GM23248 (cell line): Measurements from ENCODE around the gene LIX1. TPM values are rescaled to one million over a fixed set of nuclear protein-coding genes. Genes with fewer than 3 reads are reported as not detected.

Experiments used
- DNase-seq: peaks from one replicate; pipeline ENCODE4 v3.0.0-alpha.2; 2015
- H2AFZ ChIP-seq: fragments of 200-600 bp; sonication (generic); 2 replicates; pipeline ENCODE4 v1.6.1; 2016; ENCODE audit warnings: antibody characterized with exemption
- H3F3A ChIP-seq: fragments of 200-600 bp; sonication (generic); 2 replicates; pipeline ENCODE4 v1.6.1; 2016; ENCODE audit warnings: mild to moderate bottlenecking, antibody characterized with exemption, mixed run types; ENCODE audit not compliant: insufficient read depth
- H3K27ac ChIP-seq: fragments of 200-600 bp; sonication (generic); 2 replicates; pipeline ENCODE4 v1.5.1; 2016; ENCODE audit warnings: mild to moderate bottlenecking
- H3K27me3 ChIP-seq: fragments of 200-600 bp; sonication (generic); replicated peaks from 2 replicates; pipeline ENCODE4 v1.6.1; 2016; ENCODE audit warnings: mild to moderate bottlenecking; ENCODE audit not compliant: insufficient read depth
- H3K36me3 ChIP-seq: fragments of 200-600 bp; sonication (generic); 2 replicates; pipeline ENCODE4 v1.6.1; 2016; ENCODE audit warnings: low read depth, mild to moderate bottlenecking
- H3K4me1 ChIP-seq: fragments of 200-600 bp; sonication (generic); 2 replicates; pipeline ENCODE4 v1.6.1; 2016; ENCODE audit warnings: mild to moderate bottlenecking; ENCODE audit not compliant: insufficient read depth
- H3K4me2 ChIP-seq: fragments of 200-600 bp; sonication (generic); one replicate; pipeline ENCODE4 v1.6.1; 2016; ENCODE audit warnings: mild to moderate bottlenecking; ENCODE audit not compliant: unreplicated experiment
- H3K4me3 ChIP-seq: fragments of 200-600 bp; sonication (generic); 2 replicates; pipeline ENCODE4 v1.5.1; 2016; ENCODE audit warnings: mild to moderate bottlenecking
- H3K79me2 ChIP-seq: fragments of 200-600 bp; sonication (generic); 2 replicates; pipeline ENCODE4 v1.6.1; 2016; ENCODE audit warnings: mild to moderate bottlenecking; ENCODE audit not compliant: insufficient read depth
- H3K9ac ChIP-seq: fragments of 200-600 bp; sonication (generic); 2 replicates; pipeline ENCODE4 v1.6.1; 2016; ENCODE audit warnings: mild to moderate bottlenecking
- H3K9me2 ChIP-seq: fragments of 200-600 bp; sonication (generic); 2 replicates; pipeline ENCODE4 v1.6.1; 2016; ENCODE audit warnings: mixed run types, mild to moderate bottlenecking, moderate library complexity; ENCODE audit not compliant: insufficient read depth
- H3K9me3 ChIP-seq: fragments of 200-600 bp; sonication (generic); one replicate; pipeline ENCODE4 v1.6.1; 2017; ENCODE audit warnings: low read depth
- H4K20me1 ChIP-seq: fragments of 200-600 bp; sonication (generic); 2 replicates; pipeline ENCODE4 v1.6.0; 2016; ENCODE audit not compliant: insufficient read depth
- EZH2 ChIP-seq: fragments of 200-600 bp; sonication (generic); IDR thresholded peaks from 2 replicates; pipeline ENCODE4 v1.6.1; 2018; ENCODE audit warnings: antibody characterized with exemption, mild to moderate bottlenecking; ENCODE audit not compliant: insufficient read depth, poor library complexity, severe bottlenecking
- EZH2phosphoT487 ChIP-seq: fragments of 200-600 bp; sonication (generic); IDR thresholded peaks from 2 replicates; pipeline ENCODE4 v1.6.1; 2018; ENCODE audit warnings: antibody characterized with exemption, moderate library complexity, mild to moderate bottlenecking, low read depth; ENCODE audit not compliant: insufficient read depth
- WGBS, 2 experiments: methylation state at CpG; one replicate each; pipeline ENCODE4 v1.1.6; 2015 to 2017; ENCODE audit warnings: low lambda C conversion rate in 2 of 2, low coverage in 1 of 2; ENCODE audit errors: missing lambda C conversion rate in 2 of 2; 5-methylcytosine and 5-hydroxymethylcytosine counted together
- in situ Hi-C: fragments of 300-500 bp; cut with MboI; formaldehyde crosslinking; loops from 2 replicates; pipeline ENCODE4 v1.15.0; 2020
- polyA plus RNA-seq: library from polyadenylated mRNA; unstranded; fragments of >200 nt; fragmentation: Nextera tagmentation; extraction: Ambion mirVana; gene quantifications from 2 replicates; pipeline ENCODE4 v1.2.1, GENCODE V29; 2016
- total RNA-seq: library from RNA; depleted of rRNA; stranded (reverse); fragments of >200 nt; shearing (Covaris generic); gene quantifications from 2 replicates; pipeline ENCODE4 v1.2.3, GENCODE V29; 2014

The LIX1 gene
- total and polyA plus RNA-seq, 2 experiments from 2014 or later: not detected

DNA sequence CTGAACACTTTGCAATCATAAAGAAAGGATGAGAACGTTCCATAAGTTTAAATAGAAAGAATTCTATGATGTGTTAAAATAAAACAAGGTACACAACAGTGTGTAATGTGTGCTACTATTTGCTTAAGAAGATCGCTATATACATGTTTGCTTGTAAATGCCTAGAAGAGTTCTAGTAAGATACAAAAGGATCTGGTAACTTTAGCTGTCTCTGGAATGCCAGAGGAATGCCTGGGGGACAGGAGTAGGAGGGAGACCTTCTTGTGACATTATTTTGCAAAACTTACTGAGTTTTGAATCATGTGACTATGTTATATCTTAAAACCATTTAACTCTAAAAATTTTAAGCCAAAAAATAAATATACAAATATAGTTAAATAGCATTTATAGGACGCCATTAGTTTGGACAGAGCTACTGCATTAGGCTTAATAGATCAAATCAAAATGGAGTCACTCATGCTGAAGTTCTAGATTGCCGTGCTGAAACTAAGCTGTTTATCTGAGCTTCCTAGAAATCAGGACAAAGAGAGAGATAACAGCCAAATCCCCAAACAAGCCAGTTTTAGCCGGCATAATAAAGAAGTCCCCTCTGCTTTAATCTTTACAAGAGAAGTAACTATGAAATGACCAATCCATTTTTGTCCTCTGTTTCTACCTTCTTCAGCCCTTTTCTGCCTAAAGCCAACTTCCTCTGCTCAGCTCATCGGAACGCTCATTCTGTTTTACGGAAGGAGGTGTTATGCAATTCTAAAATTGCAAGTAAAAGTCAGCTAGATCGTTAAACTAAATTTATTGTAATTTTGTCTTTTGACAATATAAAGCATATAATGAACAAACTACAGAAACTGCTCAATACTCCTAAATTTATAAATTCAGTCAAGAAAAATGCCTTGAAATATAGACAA, 44.8 kb downstream of the LIX1 start:
- no peaks in the 10 kb centered on the region for H3K9me3 ChIP-seq
- H3K79me2 ChIP-seq: no peaks in the 10 kb centered on the region
- no peaks in the 10 kb centered on the region for H3K36me3 ChIP-seq
- H3K4me2 ChIP-seq: no peak overlapping the region
- H3F3A ChIP-seq: no peaks in the 10 kb centered on the region
- H4K20me1 ChIP-seq: no peaks in the 10 kb centered on the region
- H3K9me2 ChIP-seq: no peaks in the 10 kb centered on the region
- WGBS, 2 experiments: 76 to 80% methylated on average over 9 of the region's 9 CpGs
- no peak for TF ChIP-seq EZH2
- no peak for TF ChIP-seq EZH2phosphoT487
- no peak overlapping the region for H3K4me3 ChIP-seq
- no peak overlapping the region for H3K9ac ChIP-seq
- no peak overlapping the region for H3K27ac ChIP-seq
- DNase-seq: no peak
- in situ Hi-C loops: no loop called here
- peaks cover 25% of the 10 kb centered on the region for H3K27me3 ChIP-seq
- H3K4me1 ChIP-seq: no peaks in the 10 kb centered on the region
- no peak overlapping the region for H2AFZ ChIP-seq

GRCh38 chr5:97096846-97097245, 45.6 kb downstream of the LIX1 start:
- no peaks in the 10 kb centered on the region for H3K79me2 ChIP-seq
- H3K9ac ChIP-seq: no peak overlapping the region
- H3K36me3 ChIP-seq: no peaks in the 10 kb centered on the region
- H3K9me3 ChIP-seq: no peaks in the 10 kb centered on the region
- no peak overlapping the region for H3K4me3 ChIP-seq
- H4K20me1 ChIP-seq: no peaks in the 10 kb centered on the region
- no peak overlapping the region for H2AFZ ChIP-seq
- no peak overlapping the region for H3K27ac ChIP-seq
- no peak for TF ChIP-seq EZH2
- TF ChIP-seq EZH2phosphoT487: no peak
- no peaks in the 10 kb centered on the region for H3K4me1 ChIP-seq
- peaks cover 32% of the 10 kb centered on the region for H3K27me3 ChIP-seq
- H3K4me2 ChIP-seq: no peak overlapping the region
- DNase-seq: no peak
- in situ Hi-C loops: no loop called here
- H3F3A ChIP-seq: no peaks in the 10 kb centered on the region
- H3K9me2 ChIP-seq: no peaks in the 10 kb centered on the region

GRCh38 chr5:97096191-97096590, 46.2 kb downstream of the LIX1 start:
- WGBS, 2 experiments: 30 to 33% methylated on average over 5 of the region's 5 CpGs
- Histone ChIP-seq H3K4me1 (no peaks in the 10 kb centered on the region), H3K27ac (no peak overlapping the region), H2AFZ (no peak overlapping the region), H4K20me1 (no peaks in the 10 kb centered on the region), H3F3A (no peaks in the 10 kb centered on the region), H3K9me3 (no peaks in the 10 kb centered on the region), H3K9ac (no peak overlapping the region), H3K4me3 (no peak overlapping the region), H3K79me2 (no peaks in the 10 kb centered on the region), H3K9me2 (no peaks in the 10 kb centered on the region), H3K36me3 (no peaks in the 10 kb centered on the region), H3K27me3 (peaks cover 38% of the 10 kb centered on the region), H3K4me2 (no peak overlapping the region)
- DNase-seq: peak; percentile 5
- in situ Hi-C loops: no loop called here
- TF ChIP-seq EZH2phosphoT487 (no peak), EZH2 (no peak)

GRCh38 chr5:97095318-97095732, 47.1 kb downstream of the LIX1 start:
- no peak overlapping the region for H3K4me2 ChIP-seq

More at GRCh38 chr5:97095318-97095732, 47.1 kb downstream of the LIX1 start:
- H3K9me2 ChIP-seq: no peaks in the 10 kb centered on the region
- no peak overlapping the region for H3K9ac ChIP-seq
- no peak overlapping the region for H3K4me3 ChIP-seq
- no peaks in the 10 kb centered on the region for H3K36me3 ChIP-seq
- WGBS, 2 experiments: 88 to 98% methylated on average over 1 of the region's 1 CpG
- no peaks in the 10 kb centered on the region for H3K79me2 ChIP-seq
- no peaks in the 10 kb centered on the region for H3K4me1 ChIP-seq
- in situ Hi-C loops: no loop called here
- no peak for TF ChIP-seq EZH2
- TF ChIP-seq EZH2phosphoT487: no peak
- H3K27me3 ChIP-seq: peaks cover 46% of the 10 kb centered on the region
- no peaks in the 10 kb centered on the region for H3K9me3 ChIP-seq
- no peaks in the 10 kb centered on the region for H4K20me1 ChIP-seq
- H2AFZ ChIP-seq: no peak overlapping the region
- H3F3A ChIP-seq: no peaks in the 10 kb centered on the region
- H3K27ac ChIP-seq: no peak overlapping the region
- DNase-seq: no peak
